GM19035 (cell line): ENCODE measurements around the gene URGCP.
A peak's percentile ranks its signal among the peaks of the same experiment; 100 is the strongest.

ENCODE experiments used
- ATAC-seq: cut with Tn5 transposase; IDR thresholded peaks from one replicate; pipeline ENCODE4 v1.9.1; 2021; ENCODE audit not compliant: unreplicated experiment

The URGCP gene

DNA sequence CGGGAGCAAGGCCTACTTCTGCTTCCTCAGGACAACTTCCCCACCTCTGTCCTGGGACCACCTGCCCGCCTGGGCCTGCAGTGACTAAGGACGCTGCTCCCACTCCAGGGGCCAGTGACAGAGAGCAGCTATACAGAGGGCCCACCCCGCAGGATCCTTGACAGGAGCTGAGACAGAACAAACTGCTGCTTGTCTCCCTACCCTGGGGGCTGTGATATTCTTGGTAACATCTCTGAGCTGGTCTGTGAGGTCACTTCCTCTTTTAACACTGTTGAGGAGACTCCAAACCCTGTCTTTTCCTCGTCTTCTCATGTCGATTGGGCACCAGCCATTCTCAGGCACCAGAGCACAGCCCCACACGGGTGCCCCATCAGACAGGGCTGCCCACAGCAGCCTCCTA, 30.2 kb downstream of the URGCP start:
- ATAC-seq, result no peak

DNA sequence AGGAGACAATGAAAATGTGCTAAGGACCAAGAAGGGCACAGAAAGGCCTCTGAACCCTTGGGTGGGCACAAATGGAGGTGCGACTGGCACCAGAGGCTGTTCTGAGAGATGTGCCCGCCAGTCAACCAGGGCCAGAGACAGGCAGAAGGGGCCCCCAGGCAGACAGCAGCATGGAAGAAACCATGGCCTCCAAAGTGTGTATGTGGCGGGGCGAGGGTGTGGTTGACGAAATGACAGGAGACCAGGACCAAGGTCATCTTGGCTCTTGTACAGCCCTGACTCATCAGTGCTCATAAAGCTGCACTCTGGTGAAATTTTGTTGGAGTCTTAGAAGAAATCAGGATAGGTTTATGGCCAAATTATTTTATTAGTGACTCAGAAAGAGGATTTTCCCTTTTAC, 33.1 kb downstream of the URGCP start:
- ATAC-seq, result no peak

DNA sequence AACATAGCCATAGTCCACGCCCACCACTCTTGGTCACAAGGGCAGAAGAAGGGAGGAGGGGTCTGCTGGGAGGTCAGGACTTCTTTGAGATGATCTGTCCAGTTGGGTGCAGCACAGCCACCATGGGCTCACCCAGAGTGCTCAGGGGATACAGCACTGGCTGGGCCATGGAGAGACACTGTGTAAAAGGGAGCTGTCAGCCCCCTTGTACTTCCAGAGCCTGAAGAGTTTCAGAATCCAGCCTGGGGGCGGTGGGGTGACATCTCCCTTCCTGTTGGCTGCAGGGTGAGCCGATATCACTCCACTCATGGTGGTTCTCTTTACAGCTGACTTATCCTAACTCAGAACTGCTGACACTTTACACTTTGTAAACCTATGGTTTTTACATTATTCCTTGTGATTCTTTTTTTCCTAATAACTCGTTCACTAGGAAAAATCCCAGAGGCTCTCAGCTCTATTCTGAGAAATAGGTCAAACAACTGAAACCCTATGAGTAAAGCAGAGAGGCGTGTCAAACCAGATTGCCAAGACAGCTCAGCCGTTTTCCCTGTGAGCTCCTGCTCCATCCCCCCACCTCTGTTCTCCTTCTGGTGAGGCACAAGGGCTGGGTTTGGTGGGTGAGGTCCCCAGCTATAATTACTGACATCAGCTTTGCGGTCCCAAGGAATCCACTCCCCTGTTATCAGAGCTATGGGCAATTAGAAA, 33.8 kb downstream of the URGCP start:
- ATAC-seq, result no peak

DNA sequence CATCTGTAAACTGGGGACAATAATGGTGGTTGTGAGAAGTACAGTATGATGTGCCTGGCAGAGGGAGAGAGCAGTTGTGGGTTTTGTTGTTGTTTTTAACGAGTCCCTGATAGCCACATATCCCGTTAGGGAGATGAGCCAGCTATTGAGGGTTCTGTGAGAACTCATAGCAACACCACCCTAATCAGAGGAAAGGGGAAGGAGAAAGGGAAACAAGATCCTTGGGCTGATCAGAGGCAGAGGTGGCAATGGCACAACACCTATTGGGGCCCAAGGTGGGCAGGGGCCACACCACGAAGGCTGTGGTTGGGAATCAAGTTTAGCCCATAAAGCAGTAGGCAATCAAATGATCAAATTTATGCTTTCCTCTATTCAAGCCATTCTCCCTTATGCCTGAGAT, 35.3 kb downstream of the URGCP start:
- ATAC-seq, result no peak

DNA sequence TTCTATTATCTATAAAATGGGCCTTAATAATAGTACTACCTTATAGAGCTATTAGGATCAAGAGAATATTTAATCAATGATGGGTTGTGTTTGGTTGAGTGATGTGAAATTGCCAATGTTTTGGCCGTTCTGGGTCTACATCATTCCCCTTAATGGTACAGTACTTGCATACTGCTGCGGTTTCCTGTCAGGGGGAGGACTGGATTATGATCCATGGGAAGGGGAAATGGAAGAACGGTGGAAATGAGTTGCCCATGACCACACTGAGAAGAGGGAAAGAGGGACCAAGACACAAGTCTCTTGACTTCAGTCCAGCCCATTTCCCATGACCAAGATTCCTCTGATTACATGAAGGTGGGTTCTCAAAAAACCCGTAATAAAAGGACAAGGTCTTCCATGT, 36.1 kb downstream of the URGCP start:
- no peak for ATAC-seq

DNA sequence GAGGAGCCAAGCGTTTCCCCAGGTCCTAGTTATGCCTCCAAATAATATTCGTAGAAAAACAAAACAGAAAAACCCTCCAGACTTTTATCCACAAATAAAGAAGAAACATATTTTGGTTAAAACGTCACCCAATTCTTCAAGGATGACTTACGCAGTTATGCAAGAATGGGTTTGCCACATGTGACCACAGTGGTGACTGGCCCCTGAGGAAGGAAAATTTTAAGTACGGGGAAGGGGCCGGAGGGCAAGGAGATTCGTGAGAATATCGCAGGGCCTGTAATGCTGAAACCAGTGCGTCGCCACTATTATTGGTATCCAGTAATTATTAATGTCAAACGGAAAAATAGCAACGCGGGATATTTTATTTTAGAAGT, 36.5 kb downstream of the URGCP start:
- no peak for ATAC-seq

DNA sequence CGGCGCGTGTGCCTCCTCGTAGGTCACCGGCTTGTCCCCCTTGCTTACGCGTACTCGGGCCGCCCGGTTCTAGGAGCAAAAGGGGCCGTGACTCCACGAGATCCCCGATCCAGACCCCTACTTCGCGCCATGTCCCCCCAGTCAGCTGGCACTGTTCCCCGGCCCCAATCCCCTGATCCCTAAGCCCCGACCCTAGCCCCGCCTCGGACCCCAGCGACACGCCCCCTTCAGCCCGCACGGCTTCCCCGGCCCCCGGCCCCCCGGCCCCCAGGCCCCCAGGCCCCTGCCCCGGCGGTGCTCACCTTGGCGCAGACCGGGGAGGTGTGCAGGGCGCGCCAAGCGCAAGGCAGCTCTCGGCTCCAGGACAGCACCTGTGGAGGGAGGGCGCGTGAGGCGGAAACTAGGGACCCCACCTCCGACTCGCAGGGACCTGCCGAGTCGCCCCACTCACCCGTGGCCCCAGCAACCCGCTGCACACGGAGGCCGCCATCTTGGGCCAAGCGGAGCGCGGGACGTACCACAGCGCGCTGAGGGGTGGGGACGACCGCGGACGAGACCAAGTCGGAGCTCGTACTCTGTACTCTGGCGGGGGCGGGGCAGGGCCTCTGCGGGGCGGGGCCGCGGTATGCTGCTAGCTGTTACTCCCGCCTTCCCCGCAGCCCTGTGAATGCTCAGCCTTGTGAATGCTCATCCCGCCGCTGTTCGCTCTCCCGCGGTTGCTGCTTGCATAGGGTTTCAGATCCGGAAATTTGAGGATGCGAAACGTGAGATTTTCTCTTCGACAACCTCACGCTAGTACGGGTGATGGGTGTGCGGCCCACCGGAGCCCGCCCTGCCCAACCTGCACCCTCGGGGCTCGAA, 37.2 kb downstream of the URGCP start, which contains the start of gene MRPS24:
Gene MRPS24, minus strand, starts transcription at position 512 of the 861 bp plus-strand sequence. Its CDS starts 22 bp downstream, at position 490.
- ATAC-seq, result peak; percentile 87

DNA sequence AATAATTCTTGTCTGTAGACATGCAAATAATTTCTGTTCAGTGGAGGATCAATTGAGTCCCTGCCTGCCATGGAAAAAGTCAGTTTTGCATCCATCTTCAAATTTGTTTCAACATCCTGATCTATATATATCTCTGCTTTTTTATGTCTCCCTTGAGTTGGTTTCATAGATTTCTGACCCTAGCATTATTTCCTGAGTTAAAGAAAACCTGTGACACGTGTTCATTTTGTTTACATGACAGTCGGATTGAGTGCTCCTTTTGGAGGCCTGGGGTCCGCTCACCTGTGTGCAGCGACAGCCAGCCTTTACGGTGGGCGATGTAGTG, 37.8 kb downstream of the URGCP start:
- ATAC-seq, result peak; percentile 8

DNA sequence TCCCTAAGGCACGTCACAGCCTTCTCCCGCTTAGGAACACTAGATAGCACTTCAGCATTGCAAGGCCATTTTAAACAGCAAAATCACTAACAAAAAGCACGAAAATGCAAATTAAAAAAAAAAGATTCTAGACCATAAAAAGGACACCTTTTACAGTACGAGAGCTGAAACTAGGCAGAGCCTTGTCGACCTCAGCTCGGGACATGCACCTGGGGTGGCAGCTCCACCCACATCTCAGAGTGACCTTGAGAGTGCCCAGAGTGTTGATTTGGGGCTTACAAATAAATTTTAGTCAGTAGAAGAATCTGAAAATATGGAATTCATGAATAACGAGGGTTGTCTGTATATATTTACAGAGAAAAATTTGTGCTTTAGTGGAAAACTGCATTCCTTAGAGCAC, 38.2 kb downstream of the URGCP start:
- ATAC-seq, result no peak

DNA sequence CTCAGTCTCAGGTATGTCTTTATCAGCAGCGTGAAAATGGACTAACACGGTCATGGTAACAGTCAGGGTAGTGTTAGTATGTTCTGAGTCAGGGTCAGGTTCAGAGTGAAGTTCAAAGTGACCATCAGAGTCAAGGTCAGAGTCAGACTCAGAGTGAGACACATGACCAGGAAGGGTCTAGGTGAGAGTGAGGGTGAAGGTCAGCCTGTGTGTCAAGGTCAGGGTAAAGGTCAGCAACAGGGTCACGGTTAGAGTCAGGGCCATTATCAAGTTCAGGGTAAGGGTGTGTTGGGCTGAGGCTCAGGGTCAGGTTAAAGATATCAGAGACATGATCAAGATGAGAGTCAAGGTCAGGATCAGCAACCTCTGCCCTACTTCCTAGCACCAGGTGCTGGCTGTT, 41.1 kb downstream of the URGCP start:
- no peak for ATAC-seq

DNA sequence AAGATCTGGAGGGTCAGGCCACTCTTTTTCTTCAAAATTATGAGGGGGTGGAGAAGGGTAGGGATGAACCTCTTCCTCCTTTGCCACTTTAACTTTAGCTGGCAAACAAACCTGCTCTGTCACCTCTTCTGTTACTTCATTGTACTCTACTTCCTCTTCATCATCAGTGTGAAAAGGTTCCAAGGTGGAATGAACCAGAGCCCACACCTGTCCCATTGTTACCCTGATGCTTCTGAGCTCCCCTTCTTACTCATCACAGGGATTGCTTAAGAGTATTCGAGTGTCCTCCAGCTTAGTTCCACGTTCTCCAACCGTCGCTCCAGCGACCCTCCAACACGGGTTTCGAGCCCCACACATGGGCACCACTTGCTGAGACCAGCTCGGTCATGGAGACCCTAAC, 42.3 kb downstream of the URGCP start:
- ATAC-seq, result no peak

DNA sequence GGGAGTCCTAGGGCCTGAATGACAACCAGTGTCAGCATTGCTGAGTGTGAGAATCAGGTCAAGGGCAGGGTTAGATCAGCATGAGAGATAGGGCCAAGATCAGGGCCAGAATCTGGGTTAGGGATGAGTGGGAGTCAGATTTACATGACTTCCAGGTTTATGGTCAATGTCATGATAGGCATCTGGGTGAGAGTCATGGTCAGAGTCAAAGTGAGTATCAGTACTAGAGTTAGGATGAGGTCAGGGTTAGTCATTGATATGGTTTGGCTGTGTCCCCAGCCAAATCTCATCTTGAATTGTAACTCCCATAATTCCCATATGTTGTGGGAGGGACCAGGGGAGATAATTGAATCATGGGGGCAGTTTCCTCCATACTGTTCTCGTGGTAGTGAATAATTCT, 49.4 kb downstream of the URGCP start:
- ATAC-seq, result no peak

DNA sequence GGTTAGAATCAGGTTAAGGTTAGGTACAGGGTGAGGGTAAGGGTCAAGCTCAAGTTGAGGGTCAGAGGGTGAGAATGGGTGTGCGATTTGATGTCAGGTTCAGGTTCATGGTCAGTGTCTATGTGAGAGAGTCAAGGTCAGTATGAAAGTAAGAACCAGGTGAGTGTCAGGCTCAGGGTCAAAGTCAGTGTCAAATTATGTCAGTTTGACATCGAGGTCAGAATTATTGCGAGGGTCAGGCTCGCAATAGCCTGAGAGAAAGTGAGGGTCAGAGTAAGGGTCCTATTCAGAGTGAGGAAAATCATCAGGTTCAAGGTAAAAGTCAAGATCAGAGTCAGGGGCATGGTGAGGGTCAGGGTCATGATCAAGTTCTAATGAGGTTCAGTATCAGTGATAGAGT, 50.1 kb downstream of the URGCP start:
- no peak for ATAC-seq

DNA sequence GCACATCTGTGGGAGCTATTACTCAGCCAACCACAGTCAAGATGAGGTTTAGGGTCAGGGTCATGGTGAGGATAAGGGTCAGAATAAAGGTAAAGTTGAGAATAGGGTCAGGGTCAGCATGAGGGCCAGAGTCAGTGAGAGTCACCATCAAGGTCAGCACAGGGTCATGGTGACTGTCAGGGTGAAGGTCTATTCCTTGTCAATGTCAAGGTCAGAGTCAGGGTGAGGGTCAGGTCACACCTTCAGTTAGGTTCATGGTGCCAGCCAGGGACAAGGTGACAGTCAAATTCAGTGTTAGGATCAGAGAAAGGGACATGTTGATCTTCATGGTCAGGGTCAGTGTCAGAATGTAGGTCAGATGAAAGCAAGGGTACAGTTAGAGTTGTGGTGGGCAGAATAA, 51.2 kb downstream of the URGCP start:
- no peak for ATAC-seq

DNA sequence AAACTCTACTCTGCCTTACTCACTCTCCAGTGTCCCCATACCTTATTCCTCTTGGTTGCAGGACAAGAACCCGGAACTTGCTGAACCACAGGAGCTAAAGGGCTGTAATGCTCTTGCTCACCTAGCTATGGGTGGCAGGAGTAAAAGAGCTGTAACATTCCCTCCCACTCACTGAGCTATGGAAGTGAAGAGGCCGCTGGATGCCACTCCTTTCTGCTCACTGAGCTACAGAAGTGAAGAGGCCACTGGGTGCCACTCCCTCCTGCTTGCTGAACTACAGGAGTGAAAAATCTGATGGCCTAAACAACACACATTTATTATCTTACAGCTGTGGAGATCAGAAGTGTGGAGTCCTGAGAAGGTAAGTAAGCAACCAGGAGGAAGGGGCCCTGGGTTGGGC, 54.6 kb downstream of the URGCP start:
- ATAC-seq, result no peak

DNA sequence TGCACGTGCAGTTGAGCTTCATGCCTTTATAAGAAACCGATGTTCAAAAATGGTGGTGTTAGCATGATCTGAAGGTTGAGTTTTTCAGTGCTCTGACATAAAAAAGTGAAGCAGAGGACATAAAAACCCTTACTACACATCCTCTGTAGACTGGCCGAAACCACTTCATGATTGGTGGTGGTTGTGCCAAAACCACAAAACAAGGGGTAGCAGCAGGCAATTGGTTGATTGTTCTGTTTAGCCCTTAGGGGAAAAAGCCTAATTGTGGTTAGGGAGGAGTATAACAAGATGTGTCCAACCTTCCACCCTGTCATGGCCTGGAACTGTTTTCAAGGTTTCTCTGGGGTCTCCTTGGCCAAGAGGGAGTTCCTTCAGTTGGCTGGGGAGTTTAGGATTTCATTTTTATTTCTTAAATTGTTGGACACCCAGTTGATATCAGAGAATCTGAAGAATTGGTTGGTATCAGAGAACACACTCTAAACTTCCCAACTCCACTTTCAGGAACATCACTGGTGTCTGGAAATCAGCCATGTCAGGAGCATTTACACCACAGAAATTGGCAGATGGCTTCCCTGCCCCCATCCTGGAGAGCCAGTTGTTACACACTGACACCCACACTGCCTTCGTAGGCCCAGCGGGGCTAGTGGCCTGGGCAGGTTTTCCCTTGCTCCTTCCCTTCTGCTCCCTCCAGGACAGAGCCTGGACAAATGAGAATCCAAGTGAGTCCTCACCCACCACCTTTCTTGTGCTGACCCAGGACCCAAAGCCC, 55.9 kb downstream of the URGCP start:
- peak; percentile 58 for ATAC-seq

DNA sequence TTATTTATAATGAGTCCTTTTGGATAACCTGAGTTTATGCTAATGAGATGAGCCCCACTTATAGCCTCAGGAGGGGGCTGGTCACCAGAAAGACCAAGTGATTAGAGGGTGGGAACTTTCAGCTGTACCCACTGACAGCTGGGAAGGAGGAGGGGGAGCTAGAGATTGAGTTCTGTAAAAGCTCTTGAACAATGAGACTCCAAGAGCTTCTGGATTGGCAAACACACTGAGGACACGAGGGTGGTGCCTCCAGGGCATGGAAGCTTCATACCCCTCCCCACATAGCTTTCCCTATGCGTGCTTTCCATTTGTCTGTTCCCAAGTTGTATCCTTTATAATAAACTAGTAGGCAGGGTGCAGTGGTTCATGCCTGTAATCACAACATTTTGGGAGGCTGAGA, 57.3 kb downstream of the URGCP start:
- ATAC-seq, result no peak

DNA sequence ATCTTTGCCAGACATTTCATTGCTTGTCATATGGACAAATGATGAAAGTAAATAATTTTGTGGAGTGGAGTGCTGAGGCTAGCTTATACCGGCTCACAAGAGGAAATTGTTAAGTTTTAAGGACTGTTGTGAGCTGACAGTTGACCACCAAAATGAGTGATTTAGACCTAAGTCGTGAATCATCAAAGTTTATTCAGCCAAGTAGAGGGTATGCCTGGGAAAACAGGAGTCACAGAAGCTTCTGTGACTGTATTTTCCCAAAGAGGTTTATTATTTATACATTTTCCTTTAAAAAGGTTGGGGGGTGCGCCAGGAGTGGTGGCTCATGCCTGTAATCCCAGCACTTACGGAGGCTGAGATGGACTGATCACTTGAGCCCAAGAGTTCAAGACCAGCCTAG, 58.9 kb downstream of the URGCP start:
- ATAC-seq, result no peak

DNA sequence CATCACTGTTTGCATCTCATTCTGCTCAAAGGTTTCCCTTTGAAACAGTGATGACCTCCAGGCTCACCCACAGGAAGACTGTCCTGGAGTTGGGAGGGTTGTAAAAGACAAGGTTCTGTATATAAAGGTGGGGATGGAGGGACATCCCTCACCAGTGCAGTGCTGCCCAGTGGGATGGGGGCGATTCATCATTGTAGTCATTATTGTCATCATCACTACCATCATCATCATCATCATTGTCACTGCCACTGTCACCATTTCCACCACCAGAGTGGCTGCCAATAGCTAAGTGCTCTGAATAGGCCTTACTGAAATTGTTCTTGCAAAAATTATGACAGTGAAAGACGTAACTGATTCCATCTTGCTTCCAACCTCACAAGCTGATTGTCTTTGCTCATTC, 61.7 kb downstream of the URGCP start:
- ATAC-seq, result no peak

DNA sequence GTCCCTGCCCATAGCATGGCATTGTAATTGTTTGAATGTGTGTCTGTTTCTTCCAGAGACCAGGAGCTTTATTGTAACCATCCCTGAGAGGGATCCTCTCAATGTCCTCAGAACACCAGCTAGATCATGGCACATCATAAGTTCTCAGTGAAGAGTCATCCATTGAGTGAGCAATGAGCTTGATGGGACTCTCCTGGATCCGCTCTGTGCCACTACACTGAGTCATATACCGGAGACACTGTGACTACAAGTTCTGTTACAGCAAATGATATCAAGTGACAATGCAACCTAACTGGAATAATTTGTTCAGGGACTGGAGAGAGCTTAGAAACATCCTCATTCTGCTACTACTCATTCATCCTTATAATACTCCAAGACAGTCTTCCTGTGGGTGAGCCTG, 62.1 kb downstream of the URGCP start:
- no peak for ATAC-seq

DNA sequence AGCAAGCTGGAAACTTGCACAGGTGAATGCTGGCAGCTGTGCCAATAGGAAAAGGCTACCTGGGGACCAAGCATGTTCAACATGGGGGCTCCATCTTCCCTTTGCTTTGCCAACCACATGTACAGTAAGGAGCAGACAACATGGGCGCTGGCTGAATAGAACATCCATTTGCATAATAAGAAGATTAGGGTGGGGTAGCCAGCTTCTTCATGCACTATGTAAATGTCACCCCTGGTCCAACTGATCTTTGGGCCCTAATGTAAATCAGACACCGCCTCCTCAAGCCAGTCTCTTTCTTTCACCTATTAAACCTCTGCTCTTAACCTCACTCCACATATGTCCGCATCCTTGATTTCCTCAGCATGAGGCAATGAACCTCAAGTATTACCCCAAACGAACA, 63.1 kb downstream of the URGCP start:
- no peak for ATAC-seq

DNA sequence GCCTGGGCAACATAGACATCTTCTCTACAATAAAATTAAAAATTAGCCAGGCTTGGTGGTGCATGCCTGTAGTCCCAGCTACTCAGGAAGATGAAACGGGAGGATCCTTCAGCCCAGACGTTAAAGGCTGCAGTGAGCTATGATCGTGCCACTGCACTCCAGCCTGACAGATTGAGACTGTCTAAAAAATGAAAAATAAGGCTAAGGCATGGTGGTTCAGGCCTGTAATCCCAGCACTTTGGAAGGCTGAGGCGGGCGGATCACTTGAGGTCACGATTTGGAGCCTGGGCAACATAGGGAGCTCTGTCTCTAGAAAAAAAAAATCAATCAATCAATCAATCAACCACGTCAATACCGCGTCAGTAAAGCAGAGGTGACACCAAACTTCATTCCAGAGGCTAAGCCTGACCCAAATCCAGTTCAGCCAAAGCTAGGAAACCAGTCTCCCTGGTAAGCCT, 68.2 kb downstream of the URGCP start:
- no peak for ATAC-seq
